ENCODE measurements around the gene BGLAP.

GRCh38 chr1:156257711-156258110 lies 15.7 kb downstream of the BGLAP start:
- TF ChIP-seq FOXJ3 (CRISPR knock-in tag; IDR thresholded peaks at IDR 0.05; ENCODE audit: borderline replicate concordance) (no peak), EED (CRISPR knock-in tag; IDR thresholded peaks at IDR 0.05) (no peak), ZNF589 (CRISPR knock-in tag; conservative IDR thresholded peaks at IDR 0.05) (no peak), GTF3A (CRISPR knock-in tag; conservative IDR thresholded peaks at IDR 0.05) (no peak), ZBTB33 (CRISPR knock-in tag; IDR thresholded peaks at IDR 0.05) (no peak), ZC3H4 (CRISPR knock-in tag; IDR thresholded peaks at IDR 0.05; ENCODE audit: borderline replicate concordance) (no peak), ARID2 (CRISPR knock-in tag; IDR thresholded peaks at IDR 0.05; ENCODE audit: borderline replicate concordance) (no peak), FOSL1 (CRISPR knock-in tag; IDR thresholded peaks at IDR 0.05; ENCODE audit: borderline replicate concordance) (no peak), MZF1 (CRISPR knock-in tag; IDR thresholded peaks at IDR 0.05; ENCODE audit: borderline replicate concordance) (no peak), SMAD3 (CRISPR knock-in tag; IDR thresholded peaks at IDR 0.05) (no peak), RXRA (CRISPR knock-in tag; IDR thresholded peaks at IDR 0.05) (no peak), KAT2B (IDR thresholded peaks at IDR 0.05; ENCODE audit: borderline replicate concordance, low read depth, low read length) (no peak), CTCF (CRISPR knock-in tag; IDR thresholded peaks at IDR 0.05) (no peak)

Measured in HepG2 (cell line).